ENCODE results near the gene ZRANB3.

Gene ZRANB3

DNA sequence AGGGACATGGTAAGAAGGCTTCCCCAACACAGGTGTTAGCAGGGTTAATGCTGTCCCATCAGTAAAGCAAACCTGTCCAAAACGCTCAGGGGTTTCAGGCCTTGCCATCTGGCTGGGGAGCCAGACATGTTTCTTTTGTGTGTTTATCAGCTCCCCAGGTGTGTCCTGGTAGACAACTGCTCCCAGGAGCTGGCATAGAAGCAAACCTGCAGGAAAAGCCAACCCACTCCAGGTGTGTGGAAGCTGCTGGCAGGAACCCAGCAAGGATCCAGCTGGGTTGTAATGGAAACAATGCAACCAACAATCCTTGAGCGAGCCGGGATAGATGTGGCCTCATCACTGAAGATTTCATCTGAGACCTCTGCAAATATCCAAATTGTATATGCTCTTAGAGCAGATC is 355.8 kb downstream of the ZRANB3 start:
- CTCF ChIA-PET, result no interaction called here
- POLR2A ChIA-PET, result no interaction called here
- no peak for DNase-seq (ENCODE audit: extremely low spot score)
- TF ChIP-seq BHLHE40 (IDR thresholded peaks at IDR 0.05; ENCODE audit: borderline replicate concordance) (no peak), SP1 (IDR thresholded peaks at IDR 0.05) (no peak), NFRKB (IDR thresholded peaks at IDR 0.05) (no peak), ZNF384 (IDR thresholded peaks at IDR 0.05) (no peak), TARDBP (IDR thresholded peaks at IDR 0.05) (no peak), ARNT (IDR thresholded peaks at IDR 0.05) (no peak), FOXK2 (IDR thresholded peaks at IDR 0.05) (no peak), LEF1 (IDR thresholded peaks at IDR 0.05; ENCODE audit: borderline replicate concordance) (no peak), FOXA1 (IDR thresholded peaks at IDR 0.05) (no peak), HDGF (IDR thresholded peaks at IDR 0.05; ENCODE audit: borderline replicate concordance) (no peak), CTBP1 (IDR thresholded peaks at IDR 0.05; ENCODE audit: borderline replicate concordance) (no peak), ELF4 (IDR thresholded peaks at IDR 0.05) (no peak), FOXM1 (IDR thresholded peaks at IDR 0.05; ENCODE audit: borderline replicate concordance) (no peak)
- TF ChIP-seq, protein P1, sequence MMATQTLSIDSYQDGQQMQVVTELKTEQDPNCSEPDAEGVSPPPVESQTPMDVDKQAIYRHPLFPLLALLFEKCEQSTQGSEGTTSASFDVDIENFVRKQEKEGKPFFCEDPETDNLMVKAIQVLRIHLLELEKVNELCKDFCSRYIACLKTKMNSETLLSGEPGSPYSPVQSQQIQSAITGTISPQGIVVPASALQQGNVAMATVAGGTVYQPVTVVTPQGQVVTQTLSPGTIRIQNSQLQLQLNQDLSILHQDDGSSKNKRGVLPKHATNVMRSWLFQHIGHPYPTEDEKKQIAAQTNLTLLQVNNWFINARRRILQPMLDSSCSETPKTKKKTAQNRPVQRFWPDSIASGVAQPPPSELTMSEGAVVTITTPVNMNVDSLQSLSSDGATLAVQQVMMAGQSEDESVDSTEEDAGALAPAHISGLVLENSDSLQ (IDR thresholded peaks at IDR 0.05), result no peak

DNA sequence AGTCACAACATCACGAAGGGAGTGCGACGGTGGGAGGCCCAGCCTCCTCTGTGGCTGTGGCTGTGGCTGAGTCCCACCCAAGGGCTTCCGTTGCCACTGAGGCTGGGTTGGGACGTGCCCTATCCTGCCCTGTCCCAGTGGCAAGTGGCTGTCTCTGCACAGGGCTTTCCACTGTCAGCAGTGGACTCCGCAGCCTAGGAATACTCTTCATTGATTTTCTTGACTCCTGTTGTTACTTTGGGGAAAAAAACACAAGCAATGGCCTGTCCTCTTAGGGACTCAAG is 356.3 kb downstream of the ZRANB3 start:
- DNase-seq (ENCODE audit: extremely low spot score), result no peak
- TF ChIP-seq SUZ12 (IDR thresholded peaks at IDR 0.05), result no peak
- no peak for TF ChIP-seq BHLHE40 (IDR thresholded peaks at IDR 0.05; ENCODE audit: borderline replicate concordance)
- TF ChIP-seq TARDBP (IDR thresholded peaks at IDR 0.05), result no peak
- no peak for TF ChIP-seq HDGF (IDR thresholded peaks at IDR 0.05; ENCODE audit: borderline replicate concordance)
- no peak for TF ChIP-seq FOXK2 (IDR thresholded peaks at IDR 0.05)
- TF ChIP-seq CTBP1 (IDR thresholded peaks at IDR 0.05; ENCODE audit: borderline replicate concordance), result no peak
- TF ChIP-seq ZNF384 (IDR thresholded peaks at IDR 0.05), result no peak
- no peak for TF ChIP-seq L3MBTL2 (conservative IDR thresholded peaks at IDR 0.05)
- CTCF ChIA-PET, result no interaction called here
- POLR2A ChIA-PET, result no interaction called here

DNA sequence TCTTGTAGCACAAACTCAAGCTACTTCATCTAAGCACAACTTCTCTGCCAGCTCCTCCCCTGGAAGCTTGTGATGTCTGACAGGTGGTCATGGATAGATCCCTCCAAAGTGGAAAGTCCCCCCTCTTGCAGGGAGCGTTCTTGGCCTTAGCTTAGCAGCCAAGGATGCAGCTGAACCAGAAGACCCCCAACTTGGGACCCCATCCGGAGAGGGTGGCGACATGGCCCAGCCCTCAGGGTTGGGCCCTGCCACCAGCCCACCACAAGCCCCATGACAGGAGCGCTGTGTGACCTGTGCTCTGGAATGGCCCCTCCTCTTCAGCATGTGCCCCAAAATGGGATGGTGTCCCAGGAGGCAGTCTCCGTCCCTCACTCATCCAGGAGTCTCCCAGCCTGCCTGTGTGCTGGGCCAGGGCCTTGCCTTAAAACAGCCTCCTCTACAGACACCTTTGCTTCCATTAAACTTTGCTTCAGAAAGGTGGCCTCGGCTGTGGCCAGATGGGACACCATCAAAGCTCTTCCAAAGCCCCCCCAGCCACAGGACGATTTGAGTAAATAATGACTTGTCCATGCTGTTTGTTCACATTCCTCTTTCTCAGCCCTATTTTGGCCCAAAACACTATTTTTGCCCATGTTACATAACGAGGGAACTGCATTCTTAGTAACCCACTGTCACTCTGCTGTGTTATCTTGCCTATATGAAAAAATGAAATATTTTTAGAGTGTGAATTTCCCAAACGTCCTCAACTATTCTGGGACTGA is 356.8 kb downstream of the ZRANB3 start:
- ChIA-PET POLR2A (no interaction called here), CTCF (no interaction called here)
- TF ChIP-seq TARDBP (IDR thresholded peaks at IDR 0.05) (no peak), ARNT (IDR thresholded peaks at IDR 0.05) (no peak), SP1 (IDR thresholded peaks at IDR 0.05) (no peak), BHLHE40 (IDR thresholded peaks at IDR 0.05; ENCODE audit: borderline replicate concordance) (no peak), ELF4 (IDR thresholded peaks at IDR 0.05) (no peak), FOXA1 (IDR thresholded peaks at IDR 0.05) (no peak), CTBP1 (IDR thresholded peaks at IDR 0.05; ENCODE audit: borderline replicate concordance) (no peak), FOXM1 (IDR thresholded peaks at IDR 0.05; ENCODE audit: borderline replicate concordance) (no peak)
- TF ChIP-seq, protein P1 (IDR thresholded peaks at IDR 0.05), result no peak
- no peak for DNase-seq (ENCODE audit: extremely low spot score)

DNA sequence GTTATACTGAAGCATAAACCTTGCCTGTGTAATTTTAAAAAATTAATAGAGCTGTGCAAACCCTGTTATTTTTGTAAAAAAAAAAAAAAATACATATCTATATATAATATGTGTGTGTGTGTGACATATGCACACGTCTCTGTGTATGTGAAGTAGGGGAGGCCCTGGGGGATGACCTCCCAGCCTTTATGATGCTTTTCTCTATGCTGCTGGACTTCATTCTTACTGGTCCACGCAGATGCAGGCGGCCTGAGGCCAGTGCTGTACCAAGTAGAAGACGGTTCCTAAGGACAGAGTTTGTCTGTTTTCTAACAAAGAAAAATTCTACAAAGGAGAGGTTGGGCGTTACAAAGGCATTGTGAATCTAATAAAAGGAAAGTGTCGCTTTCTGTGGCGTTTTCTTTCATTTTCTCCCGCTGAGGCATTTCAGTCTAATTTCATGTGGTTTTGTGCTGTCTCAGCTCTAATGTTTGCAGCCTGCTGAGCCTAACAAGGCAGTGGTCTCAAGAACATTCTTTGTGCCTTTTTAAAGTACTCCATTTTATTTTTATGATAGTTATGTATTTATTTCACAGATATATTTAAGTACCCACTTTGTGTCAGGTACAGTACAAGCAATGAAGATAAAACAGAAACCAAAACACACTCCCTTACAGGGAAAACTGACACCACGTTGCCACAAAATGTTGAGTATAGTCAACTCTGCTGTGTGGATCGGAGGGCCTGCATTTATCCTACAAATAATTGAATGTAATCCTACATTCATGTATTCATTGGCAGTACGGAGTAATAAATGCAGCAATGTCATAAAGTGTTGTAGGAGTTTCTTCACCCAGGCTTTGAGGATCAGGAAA is 360.9 kb downstream of the ZRANB3 start:
- POLR2A ChIA-PET, result no interaction called here
- TF ChIP-seq NFRKB (IDR thresholded peaks at IDR 0.05) (no peak), FOXA1 (IDR thresholded peaks at IDR 0.05) (no peak), BHLHE40 (IDR thresholded peaks at IDR 0.05; ENCODE audit: borderline replicate concordance) (no peak), ARNT (IDR thresholded peaks at IDR 0.05) (no peak), FOXK2 (IDR thresholded peaks at IDR 0.05) (no peak), FOXM1 (IDR thresholded peaks at IDR 0.05; ENCODE audit: borderline replicate concordance) (no peak), ZNF384 (IDR thresholded peaks at IDR 0.05) (no peak), HDGF (IDR thresholded peaks at IDR 0.05; ENCODE audit: borderline replicate concordance) (no peak), CTBP1 (IDR thresholded peaks at IDR 0.05; ENCODE audit: borderline replicate concordance) (no peak), SUZ12 (IDR thresholded peaks at IDR 0.05) (no peak), TARDBP (IDR thresholded peaks at IDR 0.05) (no peak), L3MBTL2 (conservative IDR thresholded peaks at IDR 0.05) (no peak), SP1 (IDR thresholded peaks at IDR 0.05) (no peak), ELF4 (IDR thresholded peaks at IDR 0.05) (no peak)
- TF ChIP-seq, protein P1 (IDR thresholded peaks at IDR 0.05), result no peak
- DNase-seq (ENCODE audit: extremely low spot score), result no peak
- CTCF ChIA-PET, result no interaction called here

DNA sequence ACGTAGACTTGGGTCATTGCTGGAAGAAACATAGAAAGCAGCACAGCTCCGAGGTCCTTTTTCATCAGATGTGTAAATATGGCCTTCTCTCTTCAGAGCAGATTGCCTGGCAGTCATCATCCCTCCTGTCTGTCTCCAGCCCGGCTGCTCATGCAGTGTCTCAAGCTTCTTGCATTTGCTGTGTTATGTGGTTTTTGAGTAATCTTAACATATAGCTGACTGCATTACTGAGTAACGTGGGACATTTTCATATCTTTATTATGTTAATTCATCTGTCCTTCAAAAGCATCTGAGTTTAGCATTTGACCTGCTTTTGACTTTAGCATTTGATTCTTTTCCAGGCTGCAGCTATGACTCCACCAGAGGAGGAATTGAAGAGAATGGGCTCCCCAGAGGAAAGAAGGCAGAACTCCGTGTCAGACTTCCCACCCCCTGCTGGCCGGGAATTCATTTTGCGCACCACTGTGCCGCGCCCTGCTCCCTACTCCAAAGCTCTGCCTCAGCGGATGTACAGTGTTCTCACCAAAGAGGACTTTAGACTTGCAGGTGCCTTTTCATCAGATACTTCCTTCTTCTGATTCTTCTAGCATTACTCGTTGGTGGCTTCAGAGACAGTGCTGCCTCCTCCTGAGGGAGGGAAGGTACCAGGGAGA is 362.7 kb downstream of the ZRANB3 start:
- DNase-seq (ENCODE audit: extremely low spot score), result no peak
- ChIA-PET CTCF (no interaction called here), POLR2A (no interaction called here)
- TF ChIP-seq ELF4 (IDR thresholded peaks at IDR 0.05) (no peak), SUZ12 (IDR thresholded peaks at IDR 0.05) (no peak)

DNA sequence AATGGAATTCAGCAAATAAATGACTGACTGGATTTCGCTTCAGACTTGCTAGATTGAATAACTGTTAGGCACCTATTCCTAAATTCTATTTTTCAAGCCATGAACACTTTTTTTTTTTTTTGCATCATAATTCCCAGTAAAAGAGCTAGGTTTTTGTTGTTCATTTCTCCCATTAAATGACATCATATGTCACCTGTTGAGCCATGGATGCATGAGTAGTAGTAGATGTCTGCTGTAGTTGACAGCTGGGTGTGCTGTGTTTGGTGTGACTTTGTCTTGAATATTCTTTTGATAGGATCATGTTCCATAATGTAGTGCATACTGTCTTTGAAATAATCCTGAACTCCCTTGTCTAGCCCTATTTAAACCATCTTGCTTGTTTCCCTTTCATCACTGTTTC is 363.7 kb downstream of the ZRANB3 start:
- TF ChIP-seq, protein P1 (IDR thresholded peaks at IDR 0.05), result no peak
- TF ChIP-seq LEF1 (IDR thresholded peaks at IDR 0.05; ENCODE audit: borderline replicate concordance) (no peak), FOXK2 (IDR thresholded peaks at IDR 0.05) (no peak)
- ChIA-PET CTCF (no interaction called here), POLR2A (no interaction called here)
- no peak for DNase-seq (ENCODE audit: extremely low spot score)

All from HEK293T (cell line).